Activated naive CD4-positive, alpha-beta T cell treated with Interleukin-2 at 50 U/mL for 16 hours (primary cell): ENCODE data around the gene LRBA.
A peak's percentile ranks its signal among the peaks of the same experiment; 100 is the strongest.
"Not testable (repeated sequence)": the region's sequence is repeated elsewhere in the genome, so short reads cannot be mapped to it uniquely, and the experiment has no call there.

Experiments used
- DNase-seq: peaks from one replicate; pipeline ENCODE4 v3.0.0-alpha.2; 2020

Gene LRBA

DNA sequence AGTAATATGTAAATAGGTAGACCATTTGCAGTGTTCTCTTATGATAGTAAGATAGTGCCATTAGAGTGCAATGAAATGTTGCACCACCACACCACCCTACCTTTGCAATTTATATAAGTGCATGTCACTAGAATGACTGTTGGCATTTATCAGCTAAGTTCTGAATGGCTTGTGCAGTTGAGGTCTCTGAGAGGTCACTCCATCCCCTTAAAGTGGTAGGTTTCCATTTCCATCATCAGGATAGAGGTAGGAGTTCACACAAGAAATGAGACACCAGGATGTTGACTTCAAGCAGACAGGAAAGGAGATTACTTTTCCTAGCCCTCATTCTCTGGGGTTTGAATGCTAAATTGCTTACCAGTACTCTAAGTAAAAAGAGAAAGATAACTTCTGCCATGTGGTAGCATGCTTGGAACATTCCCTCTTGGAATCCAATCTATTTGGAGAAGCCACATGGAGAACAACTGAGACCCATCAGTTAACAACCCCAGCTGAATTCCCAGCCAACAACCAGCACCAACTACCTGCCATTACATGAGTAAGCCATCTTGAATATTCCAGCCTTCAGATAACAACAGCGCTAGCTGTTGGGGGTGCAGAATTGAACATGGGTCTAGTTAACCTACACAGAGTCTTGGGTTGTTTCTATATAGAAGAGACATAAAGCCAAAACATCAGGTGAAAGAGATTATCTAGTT lies 6.7 kb upstream of the LRBA start:
- DNase-seq: no peak

DNA sequence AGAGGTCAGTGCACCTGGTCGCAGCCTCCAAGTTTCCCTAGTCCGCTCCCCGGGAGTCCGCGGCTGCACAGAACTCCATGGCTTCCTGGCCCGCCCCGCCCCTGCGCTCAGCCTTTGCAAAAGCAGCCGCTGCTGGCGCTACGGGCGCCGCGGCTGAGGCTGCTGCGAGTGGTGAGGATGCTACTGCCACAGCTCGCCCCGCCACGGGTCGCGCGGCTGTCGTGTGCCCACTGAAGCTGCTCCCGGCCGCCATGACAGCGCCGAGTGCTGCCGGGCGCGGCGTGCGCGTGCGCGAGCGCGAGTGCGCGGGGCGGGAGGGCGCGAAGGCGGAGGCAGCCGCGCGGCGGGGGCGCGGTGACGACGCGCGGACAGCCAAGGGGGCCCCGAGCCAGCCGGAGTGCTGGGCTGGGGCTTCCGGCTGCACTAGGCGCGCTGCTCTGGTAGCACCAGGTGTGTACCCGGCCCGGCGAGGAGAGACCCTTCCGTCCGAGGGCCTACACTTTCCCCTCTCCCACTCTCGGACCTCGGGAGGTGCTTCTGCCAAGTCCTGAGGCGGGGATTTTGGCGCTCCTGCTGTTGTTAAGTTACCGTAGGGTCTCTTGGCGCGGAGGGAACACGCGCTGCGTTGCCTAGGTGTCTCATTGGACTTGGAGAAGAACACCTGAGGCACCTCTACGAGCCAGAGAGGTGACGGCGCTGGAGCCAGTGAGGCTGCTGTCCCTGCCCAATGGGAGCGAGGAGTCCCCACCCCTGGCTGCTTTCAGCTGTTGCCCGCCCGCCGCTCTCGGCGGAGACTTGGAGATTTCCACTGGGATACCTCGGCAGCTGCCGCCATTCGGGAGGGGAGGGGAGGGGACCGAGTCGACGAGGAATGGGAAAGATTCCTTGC lies 619 bp upstream of the LRBA start:
- peak; percentile 85 for DNase-seq

DNA sequence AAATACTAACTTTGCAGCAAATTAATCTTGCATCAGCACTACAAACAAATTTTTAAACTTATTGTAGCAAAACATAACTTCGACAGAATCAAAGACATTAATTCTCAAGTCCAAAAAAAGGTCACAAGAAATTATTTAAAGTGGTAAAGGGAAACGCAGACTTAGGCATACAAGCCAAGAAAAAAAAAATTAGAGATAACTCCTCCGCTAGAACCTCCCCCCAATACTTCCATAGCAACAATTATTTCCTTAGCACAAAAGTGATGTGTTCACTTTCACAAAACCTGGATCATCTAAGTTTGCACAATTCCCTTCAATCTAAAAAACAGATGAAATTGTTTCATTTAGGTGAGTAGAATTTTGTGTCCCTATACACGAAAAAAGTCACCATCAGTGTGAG lies 1.1 kb downstream of the LRBA start:
- DNase-seq: no peak

DNA sequence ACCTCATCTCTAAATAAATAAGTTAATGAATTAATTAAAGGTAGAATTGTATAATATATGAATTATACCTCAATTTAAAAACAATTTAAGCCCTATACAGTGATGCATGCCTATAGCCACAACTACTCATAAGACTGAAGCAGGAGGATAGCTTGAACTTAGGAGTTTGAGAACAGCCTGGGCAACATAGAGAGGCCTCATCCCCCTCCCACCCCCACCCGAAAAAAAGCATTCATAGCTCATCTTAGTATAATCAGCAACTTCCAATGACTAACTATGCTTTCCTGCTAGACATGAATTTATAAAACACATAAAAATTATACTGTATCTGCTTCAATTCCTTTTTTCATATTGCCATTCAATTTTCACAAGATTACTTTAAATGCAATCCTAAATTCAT lies 1.6 kb downstream of the LRBA start:
- DNase-seq: no peak

DNA sequence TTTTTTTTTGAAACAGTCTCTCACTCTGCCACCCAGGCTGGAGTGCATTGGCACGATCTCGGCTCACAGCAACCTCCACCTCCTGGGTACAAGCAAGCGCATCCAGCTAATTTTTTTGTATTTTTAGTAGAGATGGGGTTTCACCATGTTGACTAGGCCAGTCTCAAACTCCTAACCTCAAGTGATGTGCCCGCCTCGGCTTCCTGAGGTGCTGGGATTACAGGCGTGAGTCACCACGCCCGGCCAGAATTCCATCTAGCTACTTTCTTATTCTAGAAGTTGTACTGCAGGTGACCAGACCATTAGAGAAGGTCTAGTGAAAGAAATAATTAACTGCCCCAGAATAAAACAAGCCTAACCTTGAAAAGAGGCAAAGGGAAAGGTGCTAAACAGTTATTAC lies 2.3 kb downstream of the LRBA start:
- DNase-seq: peak; percentile 18

DNA sequence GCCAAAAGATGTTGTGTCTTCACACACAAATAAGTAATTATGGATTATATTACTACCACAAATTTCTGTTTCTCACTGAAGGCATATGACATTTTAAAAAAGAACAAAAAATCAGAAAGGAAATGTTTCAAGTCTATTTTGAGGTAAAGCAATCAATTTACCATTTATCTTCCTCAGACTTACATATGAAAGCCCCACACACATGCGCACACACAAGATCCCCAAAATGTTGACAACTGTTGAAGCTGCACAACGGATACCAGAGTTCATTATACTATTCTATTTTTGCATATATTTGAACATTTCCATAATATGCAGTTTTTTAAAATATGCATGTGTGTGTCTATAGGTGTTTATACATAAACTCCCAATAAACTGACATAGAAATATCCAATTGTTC lies 2.7 kb downstream of the LRBA start:
- no peak for DNase-seq

DNA sequence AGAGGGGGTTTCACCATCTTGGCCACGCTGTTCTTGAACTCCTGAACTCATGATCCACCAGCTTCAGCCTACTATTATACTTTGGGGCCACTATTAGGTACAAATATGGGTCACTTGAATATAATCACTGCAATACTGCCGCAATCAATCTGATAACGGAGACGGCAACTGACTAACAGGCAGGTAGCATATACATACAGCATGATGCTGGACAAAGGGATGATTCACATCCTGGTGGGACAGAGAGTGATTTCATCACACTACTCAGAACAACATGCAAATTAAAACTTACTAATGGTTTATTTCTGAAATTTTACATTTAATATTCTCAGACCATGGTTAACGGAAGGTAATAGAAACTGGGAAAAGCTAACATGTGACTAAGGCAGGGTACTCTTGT lies 10.9 kb downstream of the LRBA start:
- no peak for DNase-seq

DNA sequence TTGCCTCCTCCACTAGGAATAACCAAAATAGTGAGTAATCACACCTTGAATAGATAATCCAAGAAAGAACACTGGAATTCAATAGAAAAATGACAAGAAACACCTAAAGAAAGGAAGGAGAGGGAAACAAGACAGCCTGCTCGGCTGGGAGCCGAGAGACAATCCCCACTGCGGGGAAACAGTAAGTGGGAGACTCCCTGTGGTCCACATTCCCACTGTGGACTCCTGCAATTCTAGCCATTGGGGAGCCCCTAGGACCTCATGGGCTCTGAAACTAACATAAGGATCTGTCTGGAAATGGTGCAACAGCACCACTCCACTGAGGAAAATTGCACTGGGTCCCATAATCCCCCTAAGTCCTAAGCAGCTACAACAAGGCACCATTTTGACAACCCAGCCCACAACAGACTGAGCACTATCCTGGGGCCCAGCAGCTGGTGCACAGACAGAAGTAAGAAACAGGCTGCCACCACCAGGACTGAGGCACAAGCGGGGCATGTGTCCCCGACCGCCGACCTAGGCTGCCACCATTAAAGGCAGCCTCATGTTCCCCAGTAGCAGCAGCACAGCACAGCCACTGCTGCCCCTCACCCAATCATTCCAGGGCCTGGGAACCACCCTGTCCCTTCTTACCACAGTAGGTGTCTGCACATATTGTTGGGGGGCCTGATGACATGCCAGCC lies 14.2 kb downstream of the LRBA start:
- no peak for DNase-seq

DNA sequence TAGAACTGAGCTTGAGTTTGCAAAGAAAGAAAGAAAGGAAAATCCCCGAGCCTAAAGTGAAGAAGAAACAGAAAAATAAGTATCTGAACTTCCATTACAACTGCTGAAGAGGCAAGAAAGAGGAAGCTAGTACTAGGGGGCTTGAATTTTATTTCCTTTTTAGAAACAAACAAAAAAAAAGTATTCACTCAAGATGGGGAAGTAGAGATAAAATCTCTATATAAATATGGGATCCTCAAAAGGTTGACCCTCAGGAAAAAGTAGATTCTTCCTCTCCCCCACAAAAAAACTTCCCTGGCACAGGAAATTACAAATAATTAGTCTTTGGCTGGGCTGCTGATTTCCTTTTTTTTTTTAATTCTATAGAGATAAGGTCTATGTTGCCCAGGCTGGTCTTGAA lies 16.0 kb downstream of the LRBA start:
- DNase-seq: no peak

DNA sequence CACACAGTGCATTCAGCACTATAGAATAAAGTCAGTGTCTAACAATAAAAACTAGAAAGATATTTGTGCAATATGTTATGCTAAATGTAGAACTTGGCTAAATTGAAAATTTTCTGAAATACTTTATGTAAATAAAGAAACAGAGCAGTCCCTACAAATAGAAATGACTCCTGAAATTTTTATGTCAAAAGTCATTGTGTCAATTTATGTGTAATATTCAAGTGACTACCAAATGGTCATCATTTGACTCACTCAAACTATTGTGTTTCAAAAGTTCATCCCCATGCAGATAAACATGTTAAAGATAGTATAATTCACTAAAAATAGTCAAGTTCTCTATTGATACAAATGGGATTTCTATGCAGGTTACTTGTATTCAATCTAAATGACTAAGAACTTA lies 17.9 kb downstream of the LRBA start:
- no peak for DNase-seq

DNA sequence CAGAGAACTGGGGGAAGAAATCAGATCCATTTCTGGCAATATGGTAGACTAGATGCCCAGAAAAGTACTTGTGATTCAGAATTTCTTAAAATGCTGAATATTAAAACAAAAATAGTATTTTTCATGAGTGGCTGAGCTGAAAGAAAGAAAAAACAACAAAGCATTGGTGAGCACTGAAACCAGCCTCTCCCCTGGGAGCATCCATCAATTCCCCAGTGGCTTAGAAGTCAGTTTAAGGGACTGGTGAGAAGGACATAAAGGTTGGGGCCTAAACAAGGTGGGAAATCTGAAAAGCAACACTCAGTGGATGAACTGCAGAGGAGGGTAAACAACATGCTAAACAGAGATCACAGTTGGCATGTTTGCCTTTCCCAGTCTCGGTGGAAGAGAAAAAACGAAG lies 20.4 kb downstream of the LRBA start:
- no peak for DNase-seq

DNA sequence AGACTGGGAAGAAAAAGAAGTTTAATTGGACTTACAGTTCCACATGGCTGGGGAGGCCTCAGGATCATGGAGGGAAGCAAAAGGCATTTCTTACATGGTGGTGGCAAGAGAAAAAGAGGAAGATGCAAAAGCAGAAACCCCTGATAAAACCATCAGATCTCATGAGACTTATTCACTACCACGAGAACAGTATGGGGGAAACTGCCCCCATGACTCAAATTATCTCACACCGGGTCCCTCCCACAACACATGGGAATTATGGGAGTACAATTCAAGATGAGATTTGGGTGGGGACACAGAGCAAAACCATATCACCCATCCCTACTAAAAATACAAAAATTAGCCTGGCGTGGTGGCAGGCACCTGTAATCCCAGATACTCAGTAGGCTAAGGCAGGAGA lies 21.5 kb downstream of the LRBA start:
- not testable (repeated sequence) for DNase-seq

DNA sequence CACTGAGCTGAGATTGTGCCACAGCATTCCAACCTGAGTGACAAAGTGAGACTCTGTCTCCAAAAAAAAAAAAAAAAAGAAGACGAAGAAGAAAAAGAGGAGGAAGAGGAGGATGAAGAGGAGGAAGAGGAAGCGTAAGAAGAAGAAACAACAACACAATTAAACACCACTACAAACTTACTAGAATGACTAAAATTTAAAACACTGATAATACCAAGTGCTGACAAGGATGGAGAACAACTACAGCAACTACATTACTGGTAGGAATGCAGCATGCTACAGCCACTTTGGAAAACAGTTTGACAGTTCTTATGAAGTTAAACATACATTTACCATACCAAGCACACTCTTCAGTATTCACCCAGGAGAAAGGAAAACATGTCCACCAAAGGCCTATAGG lies 24.1 kb downstream of the LRBA start:
- no peak for DNase-seq

DNA sequence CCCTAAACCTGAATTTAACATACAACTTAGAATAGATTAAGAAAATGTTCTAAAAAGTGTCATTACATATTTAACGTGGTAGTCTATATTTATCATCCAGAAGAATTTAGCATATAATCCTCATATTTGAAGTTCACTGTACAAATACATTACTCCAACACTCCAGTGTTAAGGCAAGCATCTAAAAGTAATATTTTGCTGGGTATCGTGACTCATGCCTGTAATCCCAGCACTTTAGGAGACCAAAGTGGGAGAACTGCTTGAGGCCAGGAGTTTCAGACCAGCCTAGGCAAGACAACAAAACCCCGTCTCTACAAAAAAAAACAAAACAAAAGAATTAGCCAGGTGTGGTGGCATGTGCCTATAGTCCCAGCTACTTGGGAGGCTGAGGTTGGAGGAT lies 24.8 kb downstream of the LRBA start:
- DNase-seq: no peak

DNA sequence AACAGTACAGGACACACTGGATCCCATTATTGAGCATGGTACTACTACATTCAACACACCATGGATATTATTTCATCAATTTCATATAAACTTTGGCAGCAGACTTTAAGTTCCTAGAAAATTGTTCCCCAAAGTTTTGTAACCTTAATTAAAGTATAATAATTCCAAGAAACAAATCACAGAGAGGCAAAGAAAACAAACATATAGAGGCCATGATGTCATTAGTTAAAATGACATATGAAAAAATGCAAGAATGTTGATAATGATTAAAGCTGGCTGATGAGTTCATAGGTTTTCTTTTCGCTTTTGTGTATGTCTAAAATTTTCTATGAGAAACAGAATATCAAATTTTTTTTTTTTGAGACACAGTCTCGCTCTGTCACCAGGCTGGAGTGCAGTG lies 26.8 kb downstream of the LRBA start:
- DNase-seq: no peak

DNA sequence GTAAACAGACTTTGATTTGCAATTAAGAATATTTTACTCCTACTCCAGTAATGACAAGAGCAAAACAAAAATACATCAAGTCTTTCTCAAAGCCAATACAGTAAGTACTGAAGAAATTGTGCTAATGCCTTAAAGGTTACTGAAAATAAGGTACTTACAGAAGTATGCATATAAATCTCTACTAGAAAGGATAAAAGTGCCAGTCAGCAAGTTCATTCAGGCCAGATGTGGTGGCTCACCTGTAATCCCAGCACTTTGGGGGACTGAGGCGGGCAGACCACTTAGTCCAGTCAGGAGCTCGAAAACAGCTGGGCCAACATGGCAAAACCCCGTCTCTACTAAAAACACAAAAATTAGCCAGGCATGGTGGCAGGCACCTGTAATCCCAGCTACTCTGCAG lies 27.9 kb downstream of the LRBA start:
- no peak for DNase-seq

DNA sequence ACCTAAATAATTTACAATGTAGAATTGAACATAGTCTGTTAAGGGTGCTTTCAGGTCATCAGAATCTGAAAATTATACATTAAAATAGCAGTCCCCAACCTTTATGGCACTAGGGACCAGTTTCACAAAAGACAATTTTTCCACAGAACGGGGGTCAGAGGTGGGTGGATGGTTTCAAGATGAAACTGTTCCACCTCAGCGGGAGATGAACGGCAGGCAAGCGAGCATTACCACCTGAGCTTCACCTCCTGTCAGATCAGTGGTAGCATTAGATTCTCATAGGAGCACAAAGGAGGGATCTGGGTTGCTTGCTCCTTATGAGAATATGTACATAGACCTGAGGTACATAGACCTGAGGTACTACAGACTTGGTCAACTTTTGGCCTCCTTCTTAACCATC lies 29.0 kb downstream of the LRBA start:
- DNase-seq: peak; percentile 33

DNA sequence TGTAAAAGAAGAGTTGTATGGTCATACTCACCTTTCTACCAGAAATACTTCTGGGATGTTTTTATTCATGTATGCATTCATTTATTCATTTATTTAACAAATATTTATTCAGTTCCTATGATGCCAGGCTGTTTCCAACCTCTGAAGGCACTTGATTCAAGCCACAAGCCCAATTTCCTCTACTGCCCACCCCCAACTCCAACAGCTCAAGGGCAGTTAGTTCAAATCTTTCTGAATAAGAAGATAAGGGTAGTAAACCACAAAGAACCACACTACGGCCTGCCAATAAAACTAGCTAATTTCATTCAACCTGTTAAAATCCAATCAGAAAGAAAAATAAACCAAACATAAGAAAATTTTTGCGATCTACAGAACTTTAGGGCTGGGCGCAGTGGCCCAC lies 31.2 kb downstream of the LRBA start:
- no peak for DNase-seq

DNA sequence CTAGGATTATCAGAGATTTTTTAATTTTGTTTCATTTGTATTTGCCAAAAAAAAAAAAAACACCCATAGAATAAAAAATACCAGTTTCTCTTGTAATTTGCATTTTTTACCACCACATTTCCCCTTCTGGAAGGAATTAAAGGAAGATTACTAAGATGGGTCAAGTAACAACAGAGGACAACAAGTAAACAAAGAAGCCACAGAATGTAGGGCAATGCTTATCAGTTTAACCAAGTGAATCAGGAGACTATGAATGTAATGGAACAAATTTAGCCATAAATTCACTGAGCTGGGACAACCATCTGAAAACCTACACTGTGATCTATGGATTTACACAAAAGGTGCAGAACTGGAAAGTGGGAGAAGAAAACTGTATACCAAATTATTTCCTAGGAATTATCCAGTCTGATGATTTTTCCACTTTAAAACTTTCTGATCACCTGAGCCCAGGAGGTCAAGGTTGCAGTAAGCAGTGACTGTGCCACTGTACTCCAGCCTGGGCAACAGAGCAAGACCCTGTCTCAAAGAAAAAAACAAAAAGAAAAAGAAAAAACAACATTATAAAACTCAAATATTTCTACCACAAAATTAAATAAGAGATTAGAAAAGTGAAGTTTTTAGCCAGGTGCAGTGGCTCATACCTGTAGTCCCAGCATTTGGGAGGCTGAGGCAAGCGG lies 32.4 kb downstream of the LRBA start:
- DNase-seq: no peak

DNA sequence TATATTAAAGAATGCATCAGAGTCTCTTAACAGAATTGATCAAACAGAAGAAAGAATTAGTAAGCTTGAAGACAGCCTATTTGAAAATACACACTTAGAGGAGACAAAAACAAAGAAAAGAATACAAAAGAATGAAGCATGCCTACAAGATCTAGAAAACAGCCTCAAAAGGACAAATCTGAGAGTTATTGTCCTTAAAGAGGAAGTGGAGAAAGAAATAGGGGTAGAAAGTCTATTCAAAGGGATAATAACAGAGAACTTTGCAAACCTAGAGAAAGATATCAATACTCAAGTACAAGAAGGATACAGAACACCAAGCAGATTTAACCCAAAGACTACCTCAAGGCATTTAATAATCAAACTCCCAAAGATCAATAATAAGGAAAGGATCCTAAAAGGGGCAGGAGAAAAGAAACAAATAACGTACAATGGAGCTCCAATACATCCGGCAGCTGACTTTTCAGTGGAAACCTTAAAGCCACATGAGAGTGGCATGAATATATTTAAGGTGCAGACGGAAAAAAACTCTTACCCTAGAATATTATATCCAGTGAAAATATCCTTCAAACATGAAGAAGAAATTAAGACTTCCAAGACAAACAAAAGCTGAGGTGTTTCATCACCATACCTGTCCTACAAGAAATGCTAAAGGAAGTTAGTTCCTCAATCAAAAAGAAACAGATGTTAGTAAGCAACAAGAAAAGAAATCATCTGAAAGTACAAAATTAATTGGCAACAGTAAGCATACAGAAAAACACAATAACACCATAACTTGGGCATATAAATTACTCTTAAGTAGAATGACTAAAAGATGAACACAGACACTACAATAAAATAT lies 36.1 kb downstream of the LRBA start:
- no peak for DNase-seq

DNA sequence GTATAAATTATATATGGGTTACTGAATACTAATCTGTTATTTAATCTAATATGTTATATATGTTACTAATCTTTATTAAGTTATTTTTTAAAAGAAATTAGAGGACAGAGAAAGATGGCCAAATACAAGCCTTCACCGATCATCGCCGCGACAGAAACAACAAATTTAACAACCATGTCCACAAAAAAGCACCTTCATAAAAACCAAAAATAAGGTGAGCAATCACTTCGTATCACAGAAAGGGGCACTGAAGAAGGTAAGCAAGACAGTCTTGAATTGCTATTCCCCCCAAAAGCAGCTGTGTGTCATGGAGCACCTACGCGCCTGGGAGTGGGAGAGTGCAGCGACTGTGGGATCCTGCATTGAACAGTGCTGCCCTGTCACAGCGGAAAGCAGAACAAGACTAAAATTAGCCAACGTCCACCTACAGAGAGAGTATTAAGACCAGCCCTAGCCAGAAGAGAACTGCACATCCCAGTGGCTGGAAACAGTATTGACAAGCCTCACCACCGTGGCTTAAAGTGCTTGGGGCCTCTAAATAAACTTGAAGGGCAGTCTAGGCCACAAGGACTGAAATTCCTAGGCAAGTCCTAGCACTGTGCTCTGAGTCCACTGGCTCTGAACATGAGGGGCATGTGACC lies 38.5 kb downstream of the LRBA start:
- DNase-seq: no peak

DNA sequence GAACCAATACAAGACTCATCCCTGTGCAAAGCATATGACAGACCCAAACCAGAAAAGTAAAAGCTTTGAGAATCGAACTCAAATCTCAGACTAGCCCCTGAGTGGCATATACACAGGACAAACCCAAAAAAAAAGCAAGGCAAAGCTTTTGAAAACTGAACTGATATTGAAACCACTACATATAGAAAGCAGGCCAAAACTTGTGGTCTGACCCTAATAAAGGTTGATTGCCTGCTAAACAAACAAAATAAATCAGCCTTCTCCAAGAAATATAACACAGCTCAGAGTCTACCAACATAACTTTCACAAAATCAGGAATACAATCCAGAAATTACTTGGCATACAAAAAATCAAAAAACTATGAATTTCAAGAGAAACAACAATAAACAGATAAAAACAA lies 40.3 kb downstream of the LRBA start:
- no peak for DNase-seq
